ENCODE measurements around the gene KCNMA1. TPM values are rescaled to one million over a fixed set of nuclear protein-coding genes. Genes with fewer than 3 reads are reported as not detected.

KCNMA1 gene
- polyA plus RNA-seq, 1 of the 3 experiments (the other 2 are of a cell fraction) = 107 TPM

DNA sequence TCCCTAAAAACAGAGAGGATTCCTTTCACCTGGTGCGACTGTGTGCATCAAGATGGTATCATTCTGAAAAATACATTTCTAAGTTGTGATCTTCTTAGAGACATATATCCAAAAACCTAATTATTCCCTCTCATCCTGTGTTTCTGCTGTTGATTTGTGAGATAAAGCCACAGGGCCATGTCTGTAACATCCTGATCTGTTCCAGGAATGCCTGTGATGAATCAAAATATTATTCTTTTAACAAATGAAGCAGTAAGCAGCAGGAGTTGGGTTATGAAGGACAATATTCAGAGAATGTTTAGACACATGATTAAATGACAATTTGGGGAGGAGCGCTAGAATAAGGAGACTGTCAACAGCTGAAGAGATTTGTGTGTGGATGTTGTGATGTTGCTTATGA, 731.4 kb downstream of the KCNMA1 start (continued):
- TF ChIP-seq, protein P1, sequence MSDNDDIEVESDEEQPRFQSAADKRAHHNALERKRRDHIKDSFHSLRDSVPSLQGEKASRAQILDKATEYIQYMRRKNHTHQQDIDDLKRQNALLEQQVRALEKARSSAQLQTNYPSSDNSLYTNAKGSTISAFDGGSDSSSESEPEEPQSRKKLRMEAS (IDR thresholded peaks at IDR 0.05; ENCODE audit: low read depth) = no peak
- TF ChIP-seq NRF1 (IDR thresholded peaks at IDR 0.05; ENCODE audit: low read depth, low read length) (no peak), TAF1 (IDR thresholded peaks at IDR 0.05; ENCODE audit: borderline replicate concordance, low read depth, low read length) (no peak), ELF1 (IDR thresholded peaks at IDR 0.05) (no peak), FOSL2 (IDR thresholded peaks at IDR 0.05; ENCODE audit: borderline replicate concordance, low read depth) (no peak), SMC3 (IDR thresholded peaks at IDR 0.05; ENCODE audit: low read depth, low read length) (no peak), GATA2 (CRISPR knock-in tag; IDR thresholded peaks at IDR 0.05) (peak; percentile 98), EP300 (IDR thresholded peaks at IDR 0.05; ENCODE audit: borderline replicate concordance in 1 of 2, low read depth in 1 of 2, low read length in 1 of 2) (peak in 1 of 2 experiments; percentile 99; a peak in 2 of 4 replicates), CHD2 (IDR thresholded peaks at IDR 0.05; ENCODE audit: low read length, partially characterized antibody) (peak; percentile 64), YY1 (IDR thresholded peaks at IDR 0.05; ENCODE audit: low read depth) (no peak), RCOR1 (IDR thresholded peaks at IDR 0.05; ENCODE audit: low read length) (peak; percentile 86; the same call in 1 of the 2 replicates), EZH2phosphoT487 (IDR thresholded peaks at IDR 0.05; ENCODE audit: borderline replicate concordance, low read depth) (no peak), JUND (IDR thresholded peaks at IDR 0.05) (0 out of 2 replicates have a peak, but pooled peaks have one; percentile 7)
- TF ChIP-seq, protein P2, sequence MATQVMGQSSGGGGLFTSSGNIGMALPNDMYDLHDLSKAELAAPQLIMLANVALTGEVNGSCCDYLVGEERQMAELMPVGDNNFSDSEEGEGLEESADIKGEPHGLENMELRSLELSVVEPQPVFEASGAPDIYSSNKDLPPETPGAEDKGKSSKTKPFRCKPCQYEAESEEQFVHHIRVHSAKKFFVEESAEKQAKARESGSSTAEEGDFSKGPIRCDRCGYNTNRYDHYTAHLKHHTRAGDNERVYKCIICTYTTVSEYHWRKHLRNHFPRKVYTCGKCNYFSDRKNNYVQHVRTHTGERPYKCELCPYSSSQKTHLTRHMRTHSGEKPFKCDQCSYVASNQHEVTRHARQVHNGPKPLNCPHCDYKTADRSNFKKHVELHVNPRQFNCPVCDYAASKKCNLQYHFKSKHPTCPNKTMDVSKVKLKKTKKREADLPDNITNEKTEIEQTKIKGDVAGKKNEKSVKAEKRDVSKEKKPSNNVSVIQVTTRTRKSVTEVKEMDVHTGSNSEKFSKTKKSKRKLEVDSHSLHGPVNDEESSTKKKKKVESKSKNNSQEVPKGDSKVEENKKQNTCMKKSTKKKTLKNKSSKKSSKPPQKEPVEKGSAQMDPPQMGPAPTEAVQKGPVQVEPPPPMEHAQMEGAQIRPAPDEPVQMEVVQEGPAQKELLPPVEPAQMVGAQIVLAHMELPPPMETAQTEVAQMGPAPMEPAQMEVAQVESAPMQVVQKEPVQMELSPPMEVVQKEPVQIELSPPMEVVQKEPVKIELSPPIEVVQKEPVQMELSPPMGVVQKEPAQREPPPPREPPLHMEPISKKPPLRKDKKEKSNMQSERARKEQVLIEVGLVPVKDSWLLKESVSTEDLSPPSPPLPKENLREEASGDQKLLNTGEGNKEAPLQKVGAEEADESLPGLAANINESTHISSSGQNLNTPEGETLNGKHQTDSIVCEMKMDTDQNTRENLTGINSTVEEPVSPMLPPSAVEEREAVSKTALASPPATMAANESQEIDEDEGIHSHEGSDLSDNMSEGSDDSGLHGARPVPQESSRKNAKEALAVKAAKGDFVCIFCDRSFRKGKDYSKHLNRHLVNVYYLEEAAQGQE (IDR thresholded peaks at IDR 0.05; ENCODE audit: low read depth, low read length) = no peak
- TF ChIP-seq, protein P3, sequence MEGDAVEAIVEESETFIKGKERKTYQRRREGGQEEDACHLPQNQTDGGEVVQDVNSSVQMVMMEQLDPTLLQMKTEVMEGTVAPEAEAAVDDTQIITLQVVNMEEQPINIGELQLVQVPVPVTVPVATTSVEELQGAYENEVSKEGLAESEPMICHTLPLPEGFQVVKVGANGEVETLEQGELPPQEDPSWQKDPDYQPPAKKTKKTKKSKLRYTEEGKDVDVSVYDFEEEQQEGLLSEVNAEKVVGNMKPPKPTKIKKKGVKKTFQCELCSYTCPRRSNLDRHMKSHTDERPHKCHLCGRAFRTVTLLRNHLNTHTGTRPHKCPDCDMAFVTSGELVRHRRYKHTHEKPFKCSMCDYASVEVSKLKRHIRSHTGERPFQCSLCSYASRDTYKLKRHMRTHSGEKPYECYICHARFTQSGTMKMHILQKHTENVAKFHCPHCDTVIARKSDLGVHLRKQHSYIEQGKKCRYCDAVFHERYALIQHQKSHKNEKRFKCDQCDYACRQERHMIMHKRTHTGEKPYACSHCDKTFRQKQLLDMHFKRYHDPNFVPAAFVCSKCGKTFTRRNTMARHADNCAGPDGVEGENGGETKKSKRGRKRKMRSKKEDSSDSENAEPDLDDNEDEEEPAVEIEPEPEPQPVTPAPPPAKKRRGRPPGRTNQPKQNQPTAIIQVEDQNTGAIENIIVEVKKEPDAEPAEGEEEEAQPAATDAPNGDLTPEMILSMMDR (IDR thresholded peaks at IDR 0.05) = no peak
- TF ChIP-seq, protein P4, sequence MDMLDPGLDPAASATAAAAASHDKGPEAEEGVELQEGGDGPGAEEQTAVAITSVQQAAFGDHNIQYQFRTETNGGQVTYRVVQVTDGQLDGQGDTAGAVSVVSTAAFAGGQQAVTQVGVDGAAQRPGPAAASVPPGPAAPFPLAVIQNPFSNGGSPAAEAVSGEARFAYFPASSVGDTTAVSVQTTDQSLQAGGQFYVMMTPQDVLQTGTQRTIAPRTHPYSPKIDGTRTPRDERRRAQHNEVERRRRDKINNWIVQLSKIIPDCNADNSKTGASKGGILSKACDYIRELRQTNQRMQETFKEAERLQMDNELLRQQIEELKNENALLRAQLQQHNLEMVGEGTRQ (IDR thresholded peaks at IDR 0.05; ENCODE audit: borderline replicate concordance, low read depth, low read length) = no peak
- TF ChIP-seq, protein P5, sequence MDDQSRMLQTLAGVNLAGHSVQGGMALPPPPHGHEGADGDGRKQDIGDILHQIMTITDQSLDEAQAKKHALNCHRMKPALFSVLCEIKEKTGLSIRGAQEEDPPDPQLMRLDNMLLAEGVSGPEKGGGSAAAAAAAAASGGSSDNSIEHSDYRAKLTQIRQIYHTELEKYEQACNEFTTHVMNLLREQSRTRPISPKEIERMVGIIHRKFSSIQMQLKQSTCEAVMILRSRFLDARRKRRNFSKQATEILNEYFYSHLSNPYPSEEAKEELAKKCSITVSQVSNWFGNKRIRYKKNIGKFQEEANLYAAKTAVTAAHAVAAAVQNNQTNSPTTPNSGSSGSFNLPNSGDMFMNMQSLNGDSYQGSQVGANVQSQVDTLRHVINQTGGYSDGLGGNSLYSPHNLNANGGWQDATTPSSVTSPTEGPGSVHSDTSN (IDR thresholded peaks at IDR 0.05) = peak; percentile 17; the same call in 1 of the 2 replicates

Measured in SK-N-SH (cell line).